Endothelial cell of umbilical vein (primary cell): ENCODE results near the gene HDAC3. TPM values are rescaled to one million over a fixed set of nuclear protein-coding genes. Genes with fewer than 3 reads are reported as not detected.

Experiments
- BruUV-seq: library from RNA; stranded (reverse); fragments of 400-500 nt; replicated peaks from 2 replicates; lab custom pipeline; 2021; lab: Mats Ljungman, UMichigan
- CTCF ChIA-PET: fragments of 300-600, 350-600 bp; sonication (Branson Sonifier 250); formaldehyde crosslinking; loops from one replicate; lab custom pipeline; 2021; ENCODE audit warnings: antibody characterized with exemption, inconsistent platforms; lab: Charles Lee
- POLR2A ChIA-PET: fragments of 300-600, 350-600 bp; sonication (Branson Sonifier 250); formaldehyde crosslinking; loops from one replicate; lab custom pipeline; 2021; ENCODE audit warnings: antibody characterized with exemption, inconsistent platforms; lab: Charles Lee
- DNase-seq: peaks from one replicate; pipeline ENCODE4 v3.0.0-alpha.2; 2011; ENCODE audit warnings: low read depth, low spot score
- FAIRE-seq: peaks from 2 replicates; lab custom pipeline; 2011; peaks lifted over from hg19 to GRCh38; lab: Jason Lieb, UNC
- H2AFZ ChIP-seq: 2 replicates; pipeline ENCODE4 v1.6.0; 2012; ENCODE audit warnings: low read depth, low read length, control low read depth, inconsistent platforms
- H3K27ac ChIP-seq: 2 replicates; pipeline ENCODE4 v1.5.1; 2011; ENCODE audit warnings: low read depth, mild to moderate bottlenecking, control low read depth, low read length, moderate library complexity; ENCODE audit not compliant: insufficient read depth
- H3K27me3 ChIP-seq, 2 experiments: 2 replicates each; pipeline versions ENCODE4 v1.6.0 to v1.6.1; 2011; ENCODE audit warnings: low read length in 2 of 2, mixed read lengths in 1 of 2; ENCODE audit not compliant: control insufficient read depth in 2 of 2, insufficient read depth in 2 of 2
- H3K36me3 ChIP-seq, 2 experiments: 2 replicates in 1 of 2; 3 replicates in 1 of 2; pipeline ENCODE4 v1.5.1; 2011; ENCODE audit warnings: low read length in 2 of 2, mild to moderate bottlenecking in 1 of 2, moderate library complexity in 1 of 2; ENCODE audit not compliant: control insufficient read depth in 2 of 2, insufficient read depth in 2 of 2; ENCODE audit errors: extremely low read depth in 1 of 2
- H3K4me1 ChIP-seq: 3 replicates; pipeline ENCODE4 v1.5.1; 2011; ENCODE audit warnings: mild to moderate bottlenecking, low read length; ENCODE audit not compliant: control insufficient read depth, insufficient read depth; ENCODE audit errors: extremely low read depth
- H3K4me2 ChIP-seq: 2 replicates; pipeline ENCODE4 v1.6.1; 2011; ENCODE audit warnings: low read length, control low read depth, mixed read lengths; ENCODE audit not compliant: insufficient read depth
- H3K4me3 ChIP-seq, 3 experiments: fragments of 200-600 bp in 1 of 3; sonication (generic), shearing (Covaris generic) in 1 of 3; replicated peaks in 1 of 3; 2 replicates each; pipeline ENCODE4 v1.5.1; 2011 to 2016; ENCODE audit warnings: control low read depth in 3 of 3, low read length in 3 of 3, mild to moderate bottlenecking in 2 of 3, inconsistent platforms in 1 of 3, low read depth in 1 of 3, moderate library complexity in 1 of 3; ENCODE audit not compliant: insufficient read depth in 1 of 3
- H3K79me2 ChIP-seq: 2 replicates; pipeline ENCODE4 v1.6.0; 2012; ENCODE audit warnings: low read length, inconsistent platforms; ENCODE audit not compliant: control insufficient read depth, insufficient read depth
- H3K9ac ChIP-seq: replicated peaks from 2 replicates; pipeline ENCODE3; 2011; ENCODE audit warnings: low read length, control low read depth; ENCODE audit not compliant: insufficient read depth; ENCODE audit errors: extremely low read depth
- H3K9me1 ChIP-seq: replicated peaks from 3 replicates; pipeline ENCODE4 v1.6.0; 2011; ENCODE audit warnings: mild to moderate bottlenecking, low read length; ENCODE audit not compliant: control insufficient read depth, insufficient read depth; ENCODE audit errors: extremely low read depth
- H3K9me3 ChIP-seq: replicated peaks from 2 replicates; pipeline ENCODE4 v1.5.1; 2012; ENCODE audit warnings: low read length, inconsistent platforms; ENCODE audit not compliant: control insufficient read depth, insufficient read depth
- H4K20me1 ChIP-seq: replicated peaks from 2 replicates; pipeline ENCODE3; 2011; ENCODE audit warnings: mild to moderate bottlenecking, low read length; ENCODE audit not compliant: control insufficient read depth, insufficient read depth; ENCODE audit errors: extremely low read depth
- EZH2 ChIP-seq: IDR thresholded peaks from 2 replicates; pipeline ENCODE4 v1.6.1; 2012; ENCODE audit warnings: borderline replicate concordance, low read depth, mild to moderate bottlenecking, moderate library complexity, low read length, inconsistent platforms; ENCODE audit not compliant: severe bottlenecking
- FOS ChIP-seq: IDR thresholded peaks from 2 replicates; pipeline ENCODE4 v1.6.1; 2011; ENCODE audit warnings: mild to moderate bottlenecking, low read length, moderate library complexity, borderline replicate concordance; ENCODE audit not compliant: insufficient read depth
- GATA2 ChIP-seq: IDR thresholded peaks from 2 replicates; pipeline ENCODE4 v1.7.0; 2011; ENCODE audit warnings: low read depth, mild to moderate bottlenecking, moderate library complexity, mixed read lengths, low read length; ENCODE audit not compliant: insufficient read length, insufficient read depth
- JUN ChIP-seq: IDR thresholded peaks from 2 replicates; pipeline ENCODE4 v1.6.1; 2011; ENCODE audit warnings: borderline replicate concordance, low read depth; ENCODE audit not compliant: insufficient read length, insufficient read depth
- MYC ChIP-seq: IDR thresholded peaks from one replicate; pipeline ENCODE4 v1.6.1; 2011; ENCODE audit warnings: mild to moderate bottlenecking, low read depth, low read length
- POLR2A ChIP-seq: IDR thresholded peaks from 2 replicates; pipeline ENCODE4 v1.6.1; 2012; ENCODE audit warnings: low read depth, mild to moderate bottlenecking, control low read depth, low read length
- POLR2AphosphoS5 ChIP-seq: IDR thresholded peaks from 2 replicates; pipeline ENCODE4 v1.6.1; 2012; ENCODE audit warnings: low read depth, mild to moderate bottlenecking, control low read depth, low read length, moderate library complexity; ENCODE audit not compliant: insufficient read depth
- dilution Hi-C: fragments of 300-500 bp; cut with MboI; formaldehyde crosslinking; loops from one replicate; pipeline ENCODE4 v1.15.0; 2019; ENCODE audit warnings: low sequenced_read_pairs; ENCODE audit not compliant: extremely low pct_ligation_motif_present
- intact Hi-C: fragments of 100-400 bp; cut with micrococcal nuclease; formaldehyde crosslinking; loops from one replicate; pipeline ENCODE4 v1.10.0; 2022
- polyA plus RNA-seq, 4 experiments: library from polyadenylated mRNA; depleted of rRNA in 3 of 4; stranded (reverse) in 3 of 4; unstranded in 1 of 4; fragments of >200 nt; gene quantifications; 2 replicates each; pipeline versions ENCODE4 v1.2.1 to v1.2.3, GENCODE V29; 2011 to 2012; ENCODE audit warnings: missing spikeins in 1 of 4
- total RNA-seq: library from RNA; stranded (reverse); gene quantifications from 2 replicates; pipeline ENCODE4 v1.2.3, GENCODE V29; 2021
- TF ChIP-seq, protein P1 (sequence below): IDR thresholded peaks from 2 replicates; pipeline ENCODE4 v1.6.1; 2011; ENCODE audit not compliant: insufficient read depth, insufficient read length
- TF ChIP-seq, protein P2 (sequence below), 2 donors: IDR thresholded peaks; 1 replicate in 1 of 2; 2 replicates in 1 of 2; pipeline ENCODE4 v1.5.1; 2011; ENCODE audit warnings: low read length in 2 of 2, mild to moderate bottlenecking in 2 of 2, moderate library complexity in 2 of 2, control low read depth in 1 of 2, inconsistent platforms in 1 of 2, low read depth in 1 of 2; ENCODE audit not compliant: insufficient read depth in 1 of 2; ENCODE audit errors: extremely low read depth in 1 of 2

HDAC3 gene
- total and polyA plus RNA-seq, 2 donors (not counting 3 experiments of a cell fraction or from before 2014, with no cell fraction given): 58.5 to 75.5 TPM

DNA sequence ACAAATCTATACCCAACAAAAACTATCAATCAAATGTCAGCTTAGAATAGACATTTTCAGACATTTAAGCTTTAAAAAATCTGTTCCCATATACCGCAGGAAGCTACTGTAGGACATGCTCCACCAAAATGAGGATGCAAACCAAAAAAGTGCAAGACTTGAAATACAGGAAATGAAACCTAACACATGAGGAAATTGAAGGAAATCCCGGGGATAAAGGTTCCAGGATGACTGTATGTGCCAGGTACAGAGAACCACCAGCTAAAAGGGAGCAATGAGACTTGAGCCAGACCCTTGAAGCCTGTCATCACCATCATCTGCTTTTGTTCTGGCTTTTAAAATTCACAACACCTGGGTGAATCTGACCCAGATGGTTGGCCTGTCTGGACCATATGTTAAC is 39.3 kb downstream of the HDAC3 start:
- dilution Hi-C loops (no loop called here), intact Hi-C loops (no loop called here)
- H3K4me1 ChIP-seq: peaks cover 16% of the 10 kb centered on the region
- H3K4me2 ChIP-seq: no peak overlapping the region
- H3K79me2 ChIP-seq: peaks cover 38% of the 10 kb centered on the region
- no peaks in the 10 kb centered on the region for H4K20me1 ChIP-seq
- no peak overlapping the region for H3K4me3 ChIP-seq
- DNase-seq (peak; percentile 9), FAIRE-seq (peak; percentile 26)
- CTCF ChIA-PET: interaction anchor here (1.1 to 3.3 kb wide), 4 partner anchors 16 to 44 kb away, joined by 3 to 53 read pairs (median 3); partner anchors contain the start of gene DIAPH1
- no peaks in the 10 kb centered on the region for H3K27me3 ChIP-seq
- no TSS peak for BruUV-seq
- TF ChIP-seq FOS: no peak
- TF ChIP-seq JUN: no peak
- TF ChIP-seq, protein P1, sequence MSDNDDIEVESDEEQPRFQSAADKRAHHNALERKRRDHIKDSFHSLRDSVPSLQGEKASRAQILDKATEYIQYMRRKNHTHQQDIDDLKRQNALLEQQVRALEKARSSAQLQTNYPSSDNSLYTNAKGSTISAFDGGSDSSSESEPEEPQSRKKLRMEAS: no peak
- TF ChIP-seq, protein P2, sequence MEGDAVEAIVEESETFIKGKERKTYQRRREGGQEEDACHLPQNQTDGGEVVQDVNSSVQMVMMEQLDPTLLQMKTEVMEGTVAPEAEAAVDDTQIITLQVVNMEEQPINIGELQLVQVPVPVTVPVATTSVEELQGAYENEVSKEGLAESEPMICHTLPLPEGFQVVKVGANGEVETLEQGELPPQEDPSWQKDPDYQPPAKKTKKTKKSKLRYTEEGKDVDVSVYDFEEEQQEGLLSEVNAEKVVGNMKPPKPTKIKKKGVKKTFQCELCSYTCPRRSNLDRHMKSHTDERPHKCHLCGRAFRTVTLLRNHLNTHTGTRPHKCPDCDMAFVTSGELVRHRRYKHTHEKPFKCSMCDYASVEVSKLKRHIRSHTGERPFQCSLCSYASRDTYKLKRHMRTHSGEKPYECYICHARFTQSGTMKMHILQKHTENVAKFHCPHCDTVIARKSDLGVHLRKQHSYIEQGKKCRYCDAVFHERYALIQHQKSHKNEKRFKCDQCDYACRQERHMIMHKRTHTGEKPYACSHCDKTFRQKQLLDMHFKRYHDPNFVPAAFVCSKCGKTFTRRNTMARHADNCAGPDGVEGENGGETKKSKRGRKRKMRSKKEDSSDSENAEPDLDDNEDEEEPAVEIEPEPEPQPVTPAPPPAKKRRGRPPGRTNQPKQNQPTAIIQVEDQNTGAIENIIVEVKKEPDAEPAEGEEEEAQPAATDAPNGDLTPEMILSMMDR (IDR thresholded peaks at IDR 0.05; ENCODE audit: extremely low read depth in 1 of 2, insufficient read depth in 1 of 2, low read depth in 1 of 2, low read length in 2 of 2): no peak
- TF ChIP-seq GATA2: no peak
- no peak for TF ChIP-seq POLR2A
- no peak for TF ChIP-seq POLR2AphosphoS5
- no peak for TF ChIP-seq EZH2
- TF ChIP-seq MYC: no peak
- H3K36me3 ChIP-seq: no peaks in the 10 kb centered on the region
- no peaks in the 10 kb centered on the region for H3K9me1 ChIP-seq
- no peak overlapping the region for H3K9ac ChIP-seq
- no peak overlapping the region for H2AFZ ChIP-seq
- POLR2A ChIA-PET: no interaction called here
- no peaks in the 10 kb centered on the region for H3K9me3 ChIP-seq
- H3K27ac ChIP-seq: no peak overlapping the region
